Loucy (cell line): ENCODE data around the gene GPR151.

Experiments used
- H2AFZ ChIP-seq: fragments of 200-600 bp; sonication (generic); 2 replicates; pipeline ENCODE4 v1.6.0; 2016; ENCODE audit warnings: antibody characterized with exemption, mild to moderate bottlenecking, low read length, moderate library complexity
- H3F3A ChIP-seq: fragments of 200-600 bp; 2 replicates; pipeline ENCODE4 v1.6.0; 2016; ENCODE audit warnings: antibody characterized with exemption, low read depth, mild to moderate bottlenecking
- H3K27me3 ChIP-seq: fragments of 200-600 bp; sonication (generic); 2 replicates; pipeline ENCODE4 v1.6.1; 2014; ENCODE audit warnings: low read length, mild to moderate bottlenecking; ENCODE audit not compliant: insufficient read depth, poor library complexity, severe bottlenecking
- H3K36me3 ChIP-seq: fragments of 200-600 bp; sonication (generic); 2 replicates; pipeline ENCODE4 v1.6.1; 2016; ENCODE audit warnings: low read length; ENCODE audit not compliant: insufficient read depth
- H3K4me1 ChIP-seq: fragments of 200-600 bp; sonication (generic); 2 replicates; pipeline ENCODE4 v1.5.1; 2014; ENCODE audit warnings: low read length, mild to moderate bottlenecking; ENCODE audit not compliant: insufficient read depth, poor library complexity, severe bottlenecking
- H3K4me2 ChIP-seq: fragments of 200-600 bp; sonication (generic); 2 replicates; pipeline ENCODE4 v1.6.0; 2014; ENCODE audit warnings: antibody characterized with exemption, low read length, low read depth, mild to moderate bottlenecking; ENCODE audit not compliant: poor library complexity, severe bottlenecking
- H3K4me3 ChIP-seq: fragments of 200-600 bp; sonication (generic); 2 replicates; pipeline ENCODE4 v1.5.1; 2014; ENCODE audit warnings: low read length, mild to moderate bottlenecking, mixed read lengths; ENCODE audit not compliant: poor library complexity, severe bottlenecking
- H3K79me2 ChIP-seq: fragments of 200-600 bp; sonication (generic); 2 replicates; pipeline ENCODE4 v1.6.1; 2014; ENCODE audit warnings: low read length; ENCODE audit not compliant: insufficient read depth
- H3K9ac ChIP-seq: fragments of 200-600 bp; sonication (generic); 2 replicates; pipeline ENCODE4 v1.6.0; 2014; ENCODE audit warnings: mild to moderate bottlenecking, low read depth, low read length, moderate library complexity; ENCODE audit not compliant: poor library complexity, severe bottlenecking
- H3K9me2 ChIP-seq: fragments of 200-600 bp; sonication (generic); replicated peaks from 2 replicates; pipeline ENCODE4 v1.6.1; 2016; ENCODE audit warnings: low read depth, low read length, mixed read lengths
- H3K9me3 ChIP-seq: fragments of 200-600 bp; sonication (generic); 2 replicates; pipeline ENCODE4 v1.6.1; 2014; ENCODE audit warnings: mild to moderate bottlenecking, antibody characterized with exemption, low read length, low read depth; ENCODE audit not compliant: insufficient read depth
- H4K20me1 ChIP-seq: fragments of 200-600 bp; sonication (generic); 2 replicates; pipeline ENCODE4 v1.6.0; 2014; ENCODE audit warnings: antibody characterized with exemption, low read length, mild to moderate bottlenecking; ENCODE audit not compliant: insufficient read depth, poor library complexity, severe bottlenecking
- CTCF ChIP-seq: fragments of 200-600 bp; sonication (generic); conservative IDR thresholded peaks from 2 replicates; pipeline ENCODE4 v1.5.1; 2014; ENCODE audit warnings: mild to moderate bottlenecking, antibody characterized with exemption, low read length
- EZH2phosphoT487 ChIP-seq: fragments of 200-600 bp; IDR thresholded peaks from 2 replicates; pipeline ENCODE4 v1.6.1; 2018; ENCODE audit warnings: antibody characterized with exemption, mild to moderate bottlenecking, moderate library complexity, borderline replicate concordance

The GPR151 gene

DNA sequence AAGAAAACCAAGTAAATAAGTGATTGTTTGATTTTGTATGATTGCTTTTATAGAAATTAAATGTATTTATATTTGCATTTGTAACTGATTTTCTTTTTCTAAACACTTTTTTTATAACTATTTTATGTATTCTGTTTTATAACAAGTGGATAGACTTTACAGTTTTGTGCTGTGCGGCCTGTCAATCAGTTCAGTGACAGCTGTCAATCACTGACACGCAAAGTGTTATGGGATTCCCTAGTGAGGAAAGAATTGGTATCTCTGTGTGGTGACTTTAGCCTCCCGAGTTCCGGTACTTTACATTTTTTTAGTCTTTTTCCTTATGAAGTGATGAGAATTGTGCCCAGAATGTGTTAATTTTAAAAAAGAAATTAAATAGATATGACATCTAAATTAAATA lies 16.3 kb downstream of the GPR151 start:
- Histone ChIP-seq H3K9me3 (no peaks in the 10 kb centered on the region), H4K20me1 (no peaks in the 10 kb centered on the region), H3K4me1 (no peaks in the 10 kb centered on the region), H3K9ac (no peak overlapping the region), H3K79me2 (no peaks in the 10 kb centered on the region; the same call in 1 of the 2 replicates), H3K36me3 (peaks cover 66% of the 10 kb centered on the region; the same call in 1 of the 2 replicates), H3K4me2 (no peak overlapping the region), H2AFZ (no peak overlapping the region), H3K4me3 (no peak overlapping the region), H3K9me2 (no peaks in the 10 kb centered on the region), H3K27me3 (no peaks in the 10 kb centered on the region), H3F3A (no peaks in the 10 kb centered on the region)
- no peak for TF ChIP-seq EZH2phosphoT487
- no peak for TF ChIP-seq CTCF

DNA sequence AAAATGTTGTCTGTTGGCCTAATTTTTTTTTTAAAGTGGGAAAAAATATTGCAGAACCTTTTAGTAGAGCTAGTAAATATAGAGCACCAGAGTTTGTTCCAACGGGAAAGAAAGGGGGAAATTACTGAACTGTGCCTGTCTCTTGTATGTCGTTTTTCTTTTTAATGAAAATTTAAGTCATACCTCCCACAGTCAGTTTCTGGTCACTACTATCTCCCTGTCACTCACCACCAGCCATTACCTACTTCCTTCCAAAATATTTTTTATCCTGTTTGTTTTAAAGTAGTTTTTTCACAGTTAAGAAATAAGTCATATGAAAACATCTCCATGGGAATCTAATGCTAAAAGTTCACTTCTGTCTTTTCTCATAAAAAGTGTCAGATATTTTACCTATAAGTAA lies 21.3 kb downstream of the GPR151 start:
- H3K36me3 ChIP-seq: peaks cover 42% of the 10 kb centered on the region; the same call in 1 of the 2 replicates
- H3K4me3 ChIP-seq: no peak overlapping the region
- no peaks in the 10 kb centered on the region for H3K4me1 ChIP-seq
- H3K4me2 ChIP-seq: no peak overlapping the region
- H3K9me2 ChIP-seq: no peaks in the 10 kb centered on the region
- H2AFZ ChIP-seq: no peak overlapping the region
- no peaks in the 10 kb centered on the region; the same call in 1 of the 2 replicates for H3K79me2 ChIP-seq
- no peaks in the 10 kb centered on the region for H4K20me1 ChIP-seq
- H3K9ac ChIP-seq: no peak overlapping the region
- no peaks in the 10 kb centered on the region for H3K9me3 ChIP-seq
- TF ChIP-seq CTCF (no peak), EZH2phosphoT487 (no peak)
- H3K27me3 ChIP-seq: no peaks in the 10 kb centered on the region
- no peaks in the 10 kb centered on the region for H3F3A ChIP-seq

DNA sequence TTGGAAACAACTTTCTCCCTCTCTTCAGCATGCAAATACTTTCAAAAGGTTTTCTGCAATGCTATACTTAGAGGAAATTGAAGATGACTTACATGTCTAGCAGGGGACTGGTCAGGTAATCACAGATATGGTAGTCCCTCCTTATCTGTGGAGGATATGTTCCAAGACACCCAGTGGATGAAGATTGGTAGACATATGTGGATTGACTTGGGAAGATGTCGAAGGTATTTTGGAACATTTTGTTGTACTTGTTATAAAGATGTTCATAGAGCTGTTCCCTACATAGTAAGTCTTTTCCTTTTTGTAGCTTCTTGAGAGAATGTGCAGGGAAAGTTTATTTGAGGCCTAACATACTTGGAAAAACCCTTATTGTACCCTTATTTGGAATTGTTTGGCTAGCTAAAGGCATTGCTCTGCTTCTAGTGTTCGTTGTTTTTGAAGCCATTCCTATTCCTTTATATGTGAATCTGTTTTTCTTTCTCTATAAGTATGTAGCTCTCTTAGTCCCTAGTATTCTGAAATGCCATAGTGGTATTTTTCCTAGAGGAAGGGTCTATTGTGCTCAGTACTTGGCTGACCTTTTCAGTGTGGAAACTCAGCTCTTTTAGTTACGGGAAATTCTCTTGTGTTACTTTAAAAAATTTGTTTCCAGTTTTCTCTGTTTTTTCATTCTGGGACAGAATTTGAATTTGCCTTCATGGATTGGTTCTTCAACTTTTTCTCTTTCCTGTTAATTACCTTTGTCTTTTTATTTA lies 25.7 kb downstream of the GPR151 start:
- no peaks in the 10 kb centered on the region for H3K9me3 ChIP-seq
- H4K20me1 ChIP-seq: no peaks in the 10 kb centered on the region
- no peaks in the 10 kb centered on the region for H3K27me3 ChIP-seq
- H3K9me2 ChIP-seq: no peaks in the 10 kb centered on the region
- H3F3A ChIP-seq: no peaks in the 10 kb centered on the region
- no peak overlapping the region for H2AFZ ChIP-seq
- H3K4me1 ChIP-seq: no peaks in the 10 kb centered on the region
- no peak overlapping the region for H3K9ac ChIP-seq
- peaks cover 55% of the 10 kb centered on the region; the same call in 1 of the 2 replicates for H3K36me3 ChIP-seq
- H3K79me2 ChIP-seq: no peaks in the 10 kb centered on the region
- no peak overlapping the region for H3K4me2 ChIP-seq
- TF ChIP-seq CTCF (no peak), EZH2phosphoT487 (no peak)
- H3K4me3 ChIP-seq: no peak overlapping the region
